ENCODE measurements around the gene GNG13. TPM values are rescaled to one million over a fixed set of nuclear protein-coding genes. Genes with fewer than 3 reads are reported as not detected.

GNG13 gene
- total and polyA plus RNA-seq, 12 donors = not detected

- Histone ChIP-seq H3K9me3 (replicated peaks in 1 of 3) (no peaks in the 10 kb centered on the region), H3K27ac (no peak overlapping the region), H3K4me1 (replicated peaks in 1 of 2) (no peaks in the 10 kb centered on the region), H3K4me3 (no peak overlapping the region), H3K27me3 (peaks cover 4% of the 10 kb centered on the region), H3K36me3 (replicated peaks in 1 of 2) (no peaks in the 10 kb centered on the region)
- peak in 1 of 7 donors; percentile 2 for DNase-seq
- WGBS, 4 donors = 85 to 94% (median 89%) methylated on average over 10 of the region's 10 CpGs
- TF ChIP-seq, protein P1, sequence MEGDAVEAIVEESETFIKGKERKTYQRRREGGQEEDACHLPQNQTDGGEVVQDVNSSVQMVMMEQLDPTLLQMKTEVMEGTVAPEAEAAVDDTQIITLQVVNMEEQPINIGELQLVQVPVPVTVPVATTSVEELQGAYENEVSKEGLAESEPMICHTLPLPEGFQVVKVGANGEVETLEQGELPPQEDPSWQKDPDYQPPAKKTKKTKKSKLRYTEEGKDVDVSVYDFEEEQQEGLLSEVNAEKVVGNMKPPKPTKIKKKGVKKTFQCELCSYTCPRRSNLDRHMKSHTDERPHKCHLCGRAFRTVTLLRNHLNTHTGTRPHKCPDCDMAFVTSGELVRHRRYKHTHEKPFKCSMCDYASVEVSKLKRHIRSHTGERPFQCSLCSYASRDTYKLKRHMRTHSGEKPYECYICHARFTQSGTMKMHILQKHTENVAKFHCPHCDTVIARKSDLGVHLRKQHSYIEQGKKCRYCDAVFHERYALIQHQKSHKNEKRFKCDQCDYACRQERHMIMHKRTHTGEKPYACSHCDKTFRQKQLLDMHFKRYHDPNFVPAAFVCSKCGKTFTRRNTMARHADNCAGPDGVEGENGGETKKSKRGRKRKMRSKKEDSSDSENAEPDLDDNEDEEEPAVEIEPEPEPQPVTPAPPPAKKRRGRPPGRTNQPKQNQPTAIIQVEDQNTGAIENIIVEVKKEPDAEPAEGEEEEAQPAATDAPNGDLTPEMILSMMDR (IDR thresholded peaks at IDR 0.05) = no peak
- TF ChIP-seq POLR2A (IDR thresholded peaks at IDR 0.05) = no peak
- intact Hi-C loops (cut with DNase I) = no loop called here
These were observed 46.6 kb upstream of the GNG13 start for GRCh38 chr16:847151-847550.

DNA sequence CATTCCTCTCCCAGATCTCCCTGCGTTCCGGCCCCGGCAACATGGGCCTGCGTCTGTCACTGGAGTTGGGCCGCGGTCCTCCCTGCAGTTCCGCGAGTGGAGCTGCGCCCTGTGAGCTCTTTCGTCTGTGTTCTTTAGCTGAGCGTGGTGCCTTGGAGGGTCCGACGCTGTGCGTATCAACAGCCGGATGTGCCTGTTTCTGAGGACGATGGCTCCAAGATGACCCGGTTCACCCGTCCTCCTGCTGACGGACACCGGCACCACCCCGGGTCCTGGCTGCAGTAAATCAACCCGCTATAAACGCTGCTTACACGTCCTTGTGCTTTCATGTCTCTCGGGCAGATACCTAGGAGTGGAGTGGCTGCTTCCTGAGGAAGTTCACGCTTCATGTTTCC is 44.8 kb upstream of the GNG13 start:
- intact Hi-C loops (cut with DNase I) = no loop called here
- H3K4me3 ChIP-seq = no peak overlapping the region
- H3K36me3 ChIP-seq (replicated peaks in 1 of 2) = no peaks in the 10 kb centered on the region
- no peaks in the 10 kb centered on the region for H3K9me3 ChIP-seq (replicated peaks in 1 of 3)
- WGBS, 4 donors = 45 to 73% (median 59%) methylated on average over 14 to 26 of the region's 26 CpGs
- TF ChIP-seq, protein P1 (IDR thresholded peaks at IDR 0.05) = no peak
- TF ChIP-seq POLR2A (IDR thresholded peaks at IDR 0.05) = no peak
- no peak overlapping the region for H3K27ac ChIP-seq
- peaks cover 7% of the 10 kb centered on the region for H3K27me3 ChIP-seq
- peak in 1 of 7 donors; percentile 5 for DNase-seq
- no peaks in the 10 kb centered on the region for H3K4me1 ChIP-seq (replicated peaks in 1 of 2)

GRCh38 chr16:844638-845350 is 44.3 kb upstream of the GNG13 start:
- Histone ChIP-seq H3K27ac (no peak overlapping the region), H3K27me3 (peaks cover 12% of the 10 kb centered on the region), H3K4me1 (replicated peaks in 1 of 2) (no peaks in the 10 kb centered on the region), H3K9me3 (replicated peaks in 1 of 3) (no peaks in the 10 kb centered on the region), H3K4me3 (no peak overlapping the region), H3K36me3 (replicated peaks in 1 of 2) (no peaks in the 10 kb centered on the region)
- WGBS, 4 donors = 89 to 92% (median 90%) methylated on average over 30 to 48 of the region's 48 CpGs
- no peak for TF ChIP-seq POLR2A (IDR thresholded peaks at IDR 0.05)
- TF ChIP-seq, protein P1 (IDR thresholded peaks at IDR 0.05) = no peak
- peak in 1 of 7 donors; percentile 4 for DNase-seq
- intact Hi-C loops (cut with DNase I) = no loop called here

DNA sequence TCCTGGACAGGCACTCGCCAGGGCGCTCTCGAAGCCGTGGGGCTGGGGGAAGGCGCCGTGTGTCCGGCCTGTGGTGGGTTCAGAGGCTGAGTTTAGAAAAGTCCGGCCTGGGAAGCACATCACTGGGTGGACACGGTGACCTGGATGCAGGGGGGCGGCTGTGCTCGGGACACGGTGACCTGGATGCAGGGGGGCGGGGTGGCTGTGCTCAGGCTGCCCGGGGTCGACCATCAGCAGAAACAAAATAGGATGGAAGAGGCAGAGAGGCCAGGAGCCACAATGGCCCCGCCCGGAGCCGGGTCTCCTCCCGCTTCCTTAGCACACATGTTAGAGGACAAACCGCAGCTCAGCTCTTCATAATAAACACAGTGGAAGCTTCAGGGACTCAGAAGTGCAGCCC is 43.2 kb upstream of the GNG13 start:
- H3K9me3 ChIP-seq (replicated peaks in 1 of 3) = no peaks in the 10 kb centered on the region
- H3K27ac ChIP-seq = no peak overlapping the region
- TF ChIP-seq, protein P1 (IDR thresholded peaks at IDR 0.05) = no peak
- TF ChIP-seq POLR2A (IDR thresholded peaks at IDR 0.05) = no peak
- WGBS, 4 donors = 85 to 93% (median 89%) methylated on average over 20 of the region's 20 CpGs
- intact Hi-C loops (cut with DNase I) = no loop called here
- peak in 1 of 7 donors; percentile 7 for DNase-seq
- no peaks in the 10 kb centered on the region for H3K36me3 ChIP-seq (replicated peaks in 1 of 2)
- H3K27me3 ChIP-seq = peaks cover 12% of the 10 kb centered on the region
- H3K4me1 ChIP-seq (replicated peaks in 1 of 2) = no peaks in the 10 kb centered on the region
- H3K4me3 ChIP-seq = no peak overlapping the region

Measured in adrenal gland (tissue), 12 donors.